Caco-2 (cell line): Measurements from ENCODE around the gene POMC. TPM values are rescaled to one million over a fixed set of nuclear protein-coding genes. Genes with fewer than 3 reads are reported as not detected.

Experiments
- BruUV-seq: library from RNA; stranded (reverse); fragments of 400-500 nt; replicated peaks from 2 replicates; lab custom pipeline; 2021; lab: Mats Ljungman, UMichigan
- CTCF ChIA-PET: fragments of 300-600 bp; sonication (Branson Sonifier 250); formaldehyde crosslinking; loops from one replicate; lab custom pipeline; 2022; ENCODE audit warnings: antibody characterized with exemption; lab: Charles Lee
- POLR2A ChIA-PET: fragments of 300-600 bp; sonication (Branson Sonifier 250); formaldehyde crosslinking; loops from one replicate; lab custom pipeline; 2022; ENCODE audit warnings: antibody characterized with exemption; lab: Charles Lee
- DNase-seq, 2 experiments: peaks; one replicate each; pipeline versions ENCODE4 v3.0.0 to v3.0.0-alpha.2; 2020 to 2022
- H3K27me3 ChIP-seq: replicated peaks from 2 replicates; pipeline ENCODE4 v1.6.0; 2011; ENCODE audit warnings: low read length; ENCODE audit not compliant: control insufficient read depth, insufficient read depth
- H3K36me3 ChIP-seq: 2 replicates; pipeline ENCODE4 v1.5.1; 2011; ENCODE audit warnings: low read length; ENCODE audit not compliant: control insufficient read depth, insufficient read depth
- H3K4me1 ChIP-seq: fragments of 250-450 bp; sonication (Bioruptor Pico); 2 replicates; pipeline ENCODE4 v1.5.1; 2020; ENCODE audit warnings: mild to moderate bottlenecking
- H3K4me3 ChIP-seq: 2 replicates; pipeline ENCODE4 v1.5.1; 2011; ENCODE audit warnings: low read depth, mild to moderate bottlenecking, control low read depth, low read length
- H3K9me3 ChIP-seq: fragments of 250-450 bp; sonication (Bioruptor Pico); 2 replicates; pipeline ENCODE4 v1.5.1; 2020; ENCODE audit warnings: mild to moderate bottlenecking, moderate library complexity
- H3K27ac Mint-ChIP-seq: one replicate; pipeline ENCODE4 v1.8.0; 2022; ENCODE audit warnings: mixed read lengths; ENCODE audit not compliant: unreplicated experiment
- H3K27me3 Mint-ChIP-seq: one replicate; pipeline ENCODE4 v1.8.0; 2022; ENCODE audit warnings: mixed read lengths; ENCODE audit not compliant: insufficient read depth, unreplicated experiment
- H3K36me3 Mint-ChIP-seq: one replicate; pipeline ENCODE4 v1.8.0; 2022; ENCODE audit warnings: mild to moderate bottlenecking, mixed read lengths; ENCODE audit not compliant: insufficient read depth, unreplicated experiment
- H3K4me1 Mint-ChIP-seq: one replicate; pipeline ENCODE4 v1.8.0; 2022; ENCODE audit warnings: low read depth, mixed read lengths; ENCODE audit not compliant: unreplicated experiment
- H3K4me3 Mint-ChIP-seq: one replicate; pipeline ENCODE4 v1.8.0; 2022; ENCODE audit warnings: mild to moderate bottlenecking, moderate library complexity, mixed read lengths; ENCODE audit not compliant: unreplicated experiment
- H3K9me3 Mint-ChIP-seq: one replicate; pipeline ENCODE4 v1.8.0; 2022; ENCODE audit warnings: mixed read lengths; ENCODE audit not compliant: unreplicated experiment
- CTCF ChIP-seq, 2 experiments: fragments of 200-600 bp in 1 of 2; IDR thresholded peaks; 1 replicate in 1 of 2; 2 replicates in 1 of 2; pipeline versions ENCODE4 v1.5.1 to v1.8.0; 2011 to 2022; ENCODE audit warnings: antibody characterized with exemption in 1 of 2, control low read depth in 1 of 2, inconsistent platforms in 1 of 2, low read depth in 1 of 2, low read length in 1 of 2, mild to moderate bottlenecking in 1 of 2, moderate library complexity in 1 of 2; ENCODE audit not compliant: insufficient read depth in 1 of 2, severe bottlenecking in 1 of 2, unreplicated experiment in 1 of 2
- intact Hi-C: fragments of 100-400 bp; cut with micrococcal nuclease; formaldehyde crosslinking; loops from one replicate; pipeline ENCODE4 v1.10.0; 2022; ENCODE audit not compliant: unreplicated experiment
- total RNA-seq: library from RNA; stranded (reverse); gene quantifications from 2 replicates; pipeline ENCODE4 v1.2.3, GENCODE V29; 2022

The POMC gene
- total RNA-seq, 1 experiment from 2014 or later: 14.9 TPM

GRCh38 chr2:25198209-25198525 lies 29.8 kb upstream of the POMC start:
- no peaks in the 10 kb centered on the region for H3K9me3 Mint-ChIP-seq
- no peaks in the 10 kb centered on the region for H3K36me3 Mint-ChIP-seq
- Histone ChIP-seq H3K4me1 (no peaks in the 10 kb centered on the region), H3K9me3 (no peaks in the 10 kb centered on the region), H3K4me3 (no peak overlapping the region), H3K27me3 (no peaks in the 10 kb centered on the region), H3K36me3 (no peaks in the 10 kb centered on the region)
- BruUV-seq: no TSS peak
- intact Hi-C loops: loop anchor here (10.0 kb wide), 2 partner anchors 153 to 783 kb away; partner anchors contain the start of gene EFR3B
- ChIA-PET CTCF (interaction anchor here (4.1 kb wide), 1 partner anchor 32 kb away, joined by 30 read pairs; no protein-coding TSS in a partner anchor), POLR2A (no interaction called here)
- no peak for DNase-seq
- no peak overlapping the region for H3K4me3 Mint-ChIP-seq
- no peaks in the 10 kb centered on the region for H3K27me3 Mint-ChIP-seq
- TF ChIP-seq CTCF (IDR thresholded peaks at IDR 0.05; ENCODE audit: insufficient read depth in 1 of 2, low read depth in 1 of 2, low read length in 1 of 2, severe bottlenecking in 1 of 2, unreplicated experiment in 1 of 2): no peak
- no peak overlapping the region for H3K27ac Mint-ChIP-seq
- peaks cover 6% of the 10 kb centered on the region for H3K4me1 Mint-ChIP-seq

- ChIA-PET POLR2A (no interaction called here), CTCF (interaction anchor here (0.6 to 4.1 kb wide), 4 partner anchors 31 to 819 kb away, joined by 3 to 30 read pairs (median 4); no protein-coding TSS in a partner anchor)
- TF ChIP-seq CTCF (IDR thresholded peaks at IDR 0.05; ENCODE audit: insufficient read depth in 1 of 2, low read depth in 1 of 2, low read length in 1 of 2, severe bottlenecking in 1 of 2, unreplicated experiment in 1 of 2): no peak
- intact Hi-C loops: loop anchor here (2.0 to 10.0 kb wide), 4 partner anchors 57 to 783 kb away; partner anchors contain the start of gene EFR3B
- Mint-ChIP-seq H3K4me3 (no peak overlapping the region), H3K27ac (no peak overlapping the region), H3K9me3 (no peaks in the 10 kb centered on the region), H3K27me3 (no peaks in the 10 kb centered on the region), H3K36me3 (no peaks in the 10 kb centered on the region), H3K4me1 (peaks cover 6% of the 10 kb centered on the region)
- DNase-seq: no peak
- Histone ChIP-seq H3K36me3 (no peaks in the 10 kb centered on the region), H3K27me3 (no peaks in the 10 kb centered on the region), H3K9me3 (no peaks in the 10 kb centered on the region), H3K4me1 (peaks cover 2% of the 10 kb centered on the region; the same call in 1 of the 2 replicates), H3K4me3 (no peak overlapping the region)
- no TSS peak for BruUV-seq
These were observed 29.2 kb upstream of the POMC start for GRCh38 chr2:25197336-25198208.

GRCh38 chr2:25194576-25195122 lies 26.3 kb upstream of the POMC start:
- H3K9me3 ChIP-seq: no peaks in the 10 kb centered on the region
- intact Hi-C loops: loop anchor here (10.0 kb wide), 2 partner anchors 150 to 780 kb away; partner anchors contain the start of gene EFR3B
- H3K4me3 ChIP-seq: no peak overlapping the region
- no peaks in the 10 kb centered on the region for H3K27me3 Mint-ChIP-seq
- H3K36me3 ChIP-seq: no peaks in the 10 kb centered on the region
- peaks cover 6% of the 10 kb centered on the region; the same call in 1 of the 2 replicates for H3K4me1 ChIP-seq
- DNase-seq: no peak
- H3K4me1 Mint-ChIP-seq: peaks cover 20% of the 10 kb centered on the region
- no peak for TF ChIP-seq CTCF (IDR thresholded peaks at IDR 0.05; ENCODE audit: insufficient read depth in 1 of 2, low read depth in 1 of 2, low read length in 1 of 2, severe bottlenecking in 1 of 2, unreplicated experiment in 1 of 2)
- no peak overlapping the region for H3K27ac Mint-ChIP-seq
- ChIA-PET CTCF (interaction anchor here (4.1 kb wide), 1 partner anchor 28 kb away, joined by 30 read pairs; no protein-coding TSS in a partner anchor), POLR2A (no interaction called here)
- H3K36me3 Mint-ChIP-seq: no peaks in the 10 kb centered on the region
- no peaks in the 10 kb centered on the region for H3K9me3 Mint-ChIP-seq
- H3K27me3 ChIP-seq: no peaks in the 10 kb centered on the region
- no TSS peak for BruUV-seq
- H3K4me3 Mint-ChIP-seq: no peak overlapping the region
